Erythroblast (primary cell): Measurements from ENCODE around the gene GRB14.

Experiments used
- GATA1 ChIP-seq: IDR thresholded peaks from 2 replicates; pipeline ENCODE4 v1.6.1; 2011; ENCODE audit warnings: low read depth, mild to moderate bottlenecking, control low read depth, low read length, moderate library complexity
- POLR2A ChIP-seq: IDR thresholded peaks from 2 replicates; pipeline ENCODE4 v1.6.1; 2011; ENCODE audit warnings: mild to moderate bottlenecking, low read length

- TF ChIP-seq POLR2A (no peak), GATA1 (no peak)
These were observed 59.9 kb downstream of the GRB14 start for GRCh38 chr2:164561416-164561815.
